DND-41 (cell line): ENCODE data around the gene PPIF.

Source experiments
- CTCF ChIP-seq: IDR thresholded peaks from 2 replicates; pipeline ENCODE4 v1.5.1; 2012; ENCODE audit warnings: borderline replicate concordance, low read length, moderate library complexity, mild to moderate bottlenecking; ENCODE audit not compliant: poor library complexity, severe bottlenecking; ENCODE audit errors: extremely low read depth
- EZH2 ChIP-seq: IDR thresholded peaks from 3 replicates; pipeline ENCODE4 v1.6.1; 2012; ENCODE audit warnings: borderline replicate concordance, low read depth, mild to moderate bottlenecking, moderate library complexity, low read length, inconsistent platforms; ENCODE audit not compliant: severe bottlenecking

GRCh38 chr10:79342295-79342761 lies 4.9 kb upstream of the PPIF start:
- TF ChIP-seq CTCF (no peak), EZH2 (no peak)
